Transverse colon (tissue), 4 donors: ENCODE results near the gene C5orf63. TPM values are rescaled to one million over a fixed set of nuclear protein-coding genes. Genes with fewer than 3 reads are reported as not detected.

ENCODE experiments used
- DNase-seq: peaks from one replicate; pipeline ENCODE4 v3.0.0-alpha.2; 2019
- H3K27ac ChIP-seq, 4 donors: fragments of 200-600 bp; sonication (generic); 2 replicates each; pipeline ENCODE4 v1.5.1; 2016 to 2018; ENCODE audit warnings: inconsistent platforms in 4 of 4
- H3K27me3 ChIP-seq: fragments of 200-600 bp; sonication (generic); 2 replicates; pipeline ENCODE4 v1.5.1; 2017; ENCODE audit warnings: inconsistent platforms
- H3K36me3 ChIP-seq, 4 donors: fragments of 200-600 bp; sonication (generic); 2 replicates each; pipeline ENCODE4 v1.5.1; 2017 to 2019; ENCODE audit warnings: inconsistent platforms in 4 of 4
- H3K4me1 ChIP-seq, 4 donors: fragments of 200-600 bp; sonication (generic); 2 replicates each; pipeline ENCODE4 v1.5.1; 2017 to 2020; ENCODE audit warnings: inconsistent platforms in 4 of 4
- H3K4me3 ChIP-seq, 4 donors: fragments of 200-600 bp; sonication (generic); 1 replicate in 1 of 4; 2 replicates in 3 of 4; pipeline versions ENCODE4 v1.5.1 to v1.6.1; 2017 to 2019; ENCODE audit warnings: inconsistent platforms in 4 of 4
- H3K9me3 ChIP-seq, 2 donors: fragments of 200-600 bp; sonication (generic); 2 replicates each; pipeline ENCODE4 v1.5.1; 2017 to 2019; ENCODE audit warnings: inconsistent platforms in 2 of 2
- EP300 ChIP-seq: sonication (generic); formaldehyde crosslinking; IDR thresholded peaks from one replicate; pipeline ENCODE4 v1.6.1; 2017; ENCODE audit warnings: antibody characterized with exemption, low read depth
- POLR2A ChIP-seq: fragments of 450-650 bp; IDR thresholded peaks from one replicate; pipeline ENCODE4 v1.6.1; 2016; ENCODE audit warnings: antibody characterized with exemption, mild to moderate bottlenecking, moderate library complexity
- POLR2AphosphoS5 ChIP-seq, 3 donors: sonication (generic); formaldehyde crosslinking; IDR thresholded peaks; one replicate each; pipeline ENCODE4 v1.6.1; 2016; ENCODE audit warnings: antibody characterized with exemption in 3 of 3
- WGBS, 2 donors: methylation state at CpG; one replicate each; pipeline ENCODE4 v1.1.5; 2018; ENCODE audit warnings: low coverage in 1 of 2; 5-methylcytosine and 5-hydroxymethylcytosine counted together
- in situ Hi-C, 4 donors: fragments of 200-750 bp; cut with MboI; loops; one replicate each; pipeline versions ENCODE4 v1.15.0 to v1.15.1; 2017; ENCODE audit warnings: low sequenced_read_pairs in 3 of 4, low pct_ligation_motif_present in 1 of 4, low pct_unique_long_range_greater_than_20kb in 1 of 4
- intact Hi-C: fragments of 100-400 bp; cut with DNase I; formaldehyde crosslinking; loops from one replicate; pipeline ENCODE4 v1.15.1; 2023; ENCODE audit warnings: low total_unique reads
- total RNA-seq, 4 donors: library from RNA; depleted of rRNA; stranded (reverse); fragments of >200 nt; gene quantifications; one replicate each; pipeline ENCODE4 v1.1.0, GENCODE V29; 2016
- TF ChIP-seq, protein P1 (sequence below), 5 experiments: fragments of 200-600 bp in 3 of 5; fragments of 450-650 bp in 2 of 5; sonication (generic) in 3 of 5; IDR thresholded peaks; 1 replicate in 2 of 5; 2 replicates in 3 of 5; pipeline ENCODE4 v1.5.1; 2016 to 2017; ENCODE audit warnings: antibody characterized with exemption in 5 of 5, inconsistent platforms in 3 of 5, mild to moderate bottlenecking in 2 of 5, moderate library complexity in 1 of 5

The C5orf63 gene
- total RNA-seq, 4 donors from 2014 or later: 2.4 to 33.7 (median 12.2) TPM

DNA sequence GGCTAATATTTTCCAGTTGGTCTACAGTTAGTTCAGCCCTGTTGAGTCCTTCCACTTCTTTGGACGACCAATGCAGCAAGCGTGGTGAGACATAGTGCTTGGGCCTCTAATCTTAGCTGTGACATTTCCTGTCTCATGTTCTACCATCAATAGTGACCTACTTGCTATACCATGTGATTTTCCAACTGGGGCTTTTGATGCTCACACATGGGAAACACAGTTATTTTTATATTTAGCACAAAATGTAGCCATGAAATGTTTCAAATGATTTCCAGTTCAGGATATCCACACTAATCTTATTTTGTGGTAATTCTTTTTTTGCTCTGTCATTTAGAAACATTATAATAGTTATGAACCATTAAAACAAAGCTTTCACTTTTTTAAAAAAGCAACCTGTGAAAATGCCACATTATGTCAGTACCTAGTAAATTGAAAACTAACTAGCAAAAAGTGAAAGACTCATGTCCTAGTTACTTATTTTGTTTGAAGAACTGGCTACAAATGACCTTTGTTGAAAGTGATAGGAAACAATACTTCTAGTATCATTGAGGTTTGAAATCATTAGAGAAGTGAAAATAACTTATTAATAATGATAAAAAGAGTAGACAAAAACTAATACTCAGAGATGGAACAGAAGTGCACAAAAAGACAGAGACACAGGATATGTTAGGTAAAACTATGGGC, 61.2 kb downstream of the C5orf63 start:
- Histone ChIP-seq H3K4me1 (peaks cover 8 to 42% (median 22%) of the 10 kb centered on the region in 4 donors), H3K9me3 (no peaks in the 10 kb centered on the region), H3K27ac (no peak overlapping the region), H3K4me3 (no peak overlapping the region), H3K36me3 (no peaks in the 10 kb centered on the region), H3K27me3 (no peaks in the 10 kb centered on the region)
- intact Hi-C loops (no loop called here), in situ Hi-C loops (no loop called here)
- no peak for DNase-seq
- TF ChIP-seq POLR2A (no peak), EP300 (no peak), POLR2AphosphoS5 (IDR thresholded peaks at IDR 0.05) (no peak)
- TF ChIP-seq, protein P1, sequence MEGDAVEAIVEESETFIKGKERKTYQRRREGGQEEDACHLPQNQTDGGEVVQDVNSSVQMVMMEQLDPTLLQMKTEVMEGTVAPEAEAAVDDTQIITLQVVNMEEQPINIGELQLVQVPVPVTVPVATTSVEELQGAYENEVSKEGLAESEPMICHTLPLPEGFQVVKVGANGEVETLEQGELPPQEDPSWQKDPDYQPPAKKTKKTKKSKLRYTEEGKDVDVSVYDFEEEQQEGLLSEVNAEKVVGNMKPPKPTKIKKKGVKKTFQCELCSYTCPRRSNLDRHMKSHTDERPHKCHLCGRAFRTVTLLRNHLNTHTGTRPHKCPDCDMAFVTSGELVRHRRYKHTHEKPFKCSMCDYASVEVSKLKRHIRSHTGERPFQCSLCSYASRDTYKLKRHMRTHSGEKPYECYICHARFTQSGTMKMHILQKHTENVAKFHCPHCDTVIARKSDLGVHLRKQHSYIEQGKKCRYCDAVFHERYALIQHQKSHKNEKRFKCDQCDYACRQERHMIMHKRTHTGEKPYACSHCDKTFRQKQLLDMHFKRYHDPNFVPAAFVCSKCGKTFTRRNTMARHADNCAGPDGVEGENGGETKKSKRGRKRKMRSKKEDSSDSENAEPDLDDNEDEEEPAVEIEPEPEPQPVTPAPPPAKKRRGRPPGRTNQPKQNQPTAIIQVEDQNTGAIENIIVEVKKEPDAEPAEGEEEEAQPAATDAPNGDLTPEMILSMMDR (IDR thresholded peaks at IDR 0.05): no peak
- WGBS, 2 donors: 63% methylated on average over 2 of the region's 2 CpGs; no CpG with 5 or more reads in 1 of the 2 donors

DNA sequence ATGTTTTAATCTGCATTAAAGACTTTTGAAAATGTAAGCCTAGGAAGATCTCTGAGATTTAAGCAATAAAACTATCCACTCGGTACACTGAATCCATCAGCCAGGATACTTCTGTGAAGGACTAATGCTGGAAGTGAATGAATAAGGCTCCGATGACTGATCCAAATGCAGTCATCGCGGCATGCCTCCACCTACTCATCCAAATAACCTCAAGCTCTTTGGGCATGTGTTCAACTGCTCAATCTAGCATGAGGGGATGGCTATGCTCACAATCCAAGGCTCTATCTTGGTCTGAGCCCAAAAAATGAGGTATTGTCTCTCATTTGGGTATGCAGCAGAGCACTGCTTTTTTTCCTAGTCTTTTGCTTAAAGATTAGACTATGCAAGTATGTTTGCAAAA, 62.1 kb downstream of the C5orf63 start:
- Histone ChIP-seq H3K36me3 (no peaks in the 10 kb centered on the region), H3K4me3 (no peak overlapping the region), H3K4me1 (peaks cover 8 to 50% (median 22%) of the 10 kb centered on the region in 4 donors), H3K27ac (no peak overlapping the region), H3K9me3 (no peaks in the 10 kb centered on the region), H3K27me3 (no peaks in the 10 kb centered on the region)
- TF ChIP-seq EP300 (no peak), POLR2A (no peak), POLR2AphosphoS5 (IDR thresholded peaks at IDR 0.05) (no peak)
- TF ChIP-seq, protein P1 (IDR thresholded peaks at IDR 0.05): no peak
- DNase-seq: no peak
- 82 to 90% methylated on average over 1 to 4 of the region's 4 CpGs for WGBS, 2 donors
- in situ Hi-C loops (no loop called here), intact Hi-C loops (no loop called here)

DNA sequence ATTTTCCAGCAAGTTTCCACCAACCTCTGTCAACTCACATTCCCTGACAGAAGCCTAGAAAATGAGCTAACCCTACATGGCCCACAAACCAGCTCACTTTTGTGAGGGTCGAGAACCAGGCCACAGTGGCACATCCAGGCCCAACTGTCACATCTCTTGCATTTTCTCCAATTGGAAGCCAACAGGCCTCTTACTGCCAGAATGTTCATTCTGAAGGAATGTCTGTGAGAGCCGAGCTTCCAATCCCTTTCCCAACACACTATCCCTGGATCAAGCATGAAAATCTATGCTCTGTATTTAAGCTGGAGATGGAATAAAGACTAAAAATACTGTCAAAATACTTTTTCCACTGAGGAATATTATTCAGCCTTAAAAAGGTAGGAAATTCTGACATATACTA, 62.9 kb downstream of the C5orf63 start:
- Histone ChIP-seq H3K27ac (no peak overlapping the region), H3K4me1 (peaks cover 8 to 48% (median 22%) of the 10 kb centered on the region in 4 donors), H3K9me3 (no peaks in the 10 kb centered on the region), H3K27me3 (no peaks in the 10 kb centered on the region), H3K4me3 (no peak overlapping the region), H3K36me3 (no peaks in the 10 kb centered on the region)
- in situ Hi-C loops: no loop called here
- DNase-seq: no peak
- intact Hi-C loops: no loop called here
- no peak for TF ChIP-seq EP300
- TF ChIP-seq, protein P1 (IDR thresholded peaks at IDR 0.05): no peak
- TF ChIP-seq POLR2A: no peak
- TF ChIP-seq POLR2AphosphoS5 (IDR thresholded peaks at IDR 0.05): no peak
- WGBS, 2 donors: 86 to 100% methylated on average over 1 to 2 of the region's 2 CpGs

DNA sequence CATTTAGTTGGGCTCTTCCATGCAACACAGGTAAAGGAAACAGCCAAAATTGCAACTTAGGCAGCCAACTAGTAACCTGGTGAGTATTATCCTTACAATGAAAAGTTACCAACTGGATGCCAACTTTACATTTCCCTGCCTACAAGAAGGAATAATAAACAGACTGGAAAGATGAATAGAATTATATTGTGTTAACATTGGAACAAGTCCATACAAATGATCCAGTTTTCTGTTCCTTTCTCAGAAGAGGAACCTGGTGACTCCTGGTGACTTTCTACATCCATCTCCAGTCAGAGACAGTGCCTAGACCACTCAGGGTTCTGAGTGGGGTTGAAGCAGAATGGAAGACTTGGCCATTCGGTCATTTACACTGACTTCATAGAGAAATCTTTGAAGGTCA, 63.5 kb downstream of the C5orf63 start:
- intact Hi-C loops: no loop called here
- no peak for DNase-seq
- TF ChIP-seq POLR2A (no peak), POLR2AphosphoS5 (IDR thresholded peaks at IDR 0.05) (no peak), EP300 (no peak)
- TF ChIP-seq, protein P1 (IDR thresholded peaks at IDR 0.05): no peak
- Histone ChIP-seq H3K27me3 (no peaks in the 10 kb centered on the region), H3K4me3 (no peak overlapping the region), H3K36me3 (no peaks in the 10 kb centered on the region), H3K9me3 (no peaks in the 10 kb centered on the region), H3K27ac (no peak overlapping the region), H3K4me1 (peaks cover 8 to 46% (median 24%) of the 10 kb centered on the region in 4 donors)
- in situ Hi-C loops: no loop called here
- 44 to 89% methylated on average over 1 of the region's 1 CpG for WGBS, 2 donors
